DND-41 (cell line): ENCODE measurements around the gene CCNC.

Experiments
- CTCF ChIP-seq: IDR thresholded peaks from 2 replicates; pipeline ENCODE4 v1.5.1; 2012; ENCODE audit warnings: borderline replicate concordance, low read length, moderate library complexity, mild to moderate bottlenecking; ENCODE audit not compliant: poor library complexity, severe bottlenecking; ENCODE audit errors: extremely low read depth
- EZH2 ChIP-seq: IDR thresholded peaks from 3 replicates; pipeline ENCODE4 v1.6.1; 2012; ENCODE audit warnings: borderline replicate concordance, low read depth, mild to moderate bottlenecking, moderate library complexity, low read length, inconsistent platforms; ENCODE audit not compliant: severe bottlenecking

- TF ChIP-seq CTCF (no peak), EZH2 (no peak)
Measured at GRCh38 chr6:99543968-99544367, 24.5 kb downstream of the CCNC start.
